ENCODE results near the gene BCO2.
"Not testable (repeated sequence)": the region's sequence is repeated elsewhere in the genome, so short reads cannot be mapped to it uniquely, and the experiment has no call there.

BCO2 gene

GRCh38 chr11:112159098-112160065 lies 15.9 kb upstream of the BCO2 start:
- Histone ChIP-seq H3K4me1 (ENCODE audit: control insufficient read depth, insufficient read depth, low read length) (no peaks in the 10 kb centered on the region), H3K4me3 (ENCODE audit: low read length) (no peak overlapping the region), H3K9ac (ENCODE audit: low read length) (no peak overlapping the region), H3K36me3 (ENCODE audit: control insufficient read depth, insufficient read depth, low read length) (no peaks in the 10 kb centered on the region), H3K27me3 (ENCODE audit: control insufficient read depth, insufficient read depth, low read length) (no peaks in the 10 kb centered on the region), H3K27ac (ENCODE audit: low read depth, low read length) (no peak overlapping the region)

- no peaks in the 10 kb centered on the region for H3K4me1 ChIP-seq (ENCODE audit: control insufficient read depth, insufficient read depth, low read length)
- no peak overlapping the region for H3K27ac ChIP-seq (ENCODE audit: low read depth, low read length)
- H3K27me3 ChIP-seq (ENCODE audit: control insufficient read depth, insufficient read depth, low read length) = no peaks in the 10 kb centered on the region
- no peaks in the 10 kb centered on the region for H3K36me3 ChIP-seq (ENCODE audit: control insufficient read depth, insufficient read depth, low read length)
- H3K4me3 ChIP-seq (ENCODE audit: low read length) = no peak overlapping the region
- H3K9ac ChIP-seq (ENCODE audit: low read length) = no peak overlapping the region
Observed at GRCh38 chr11:112160091-112160848, 15.0 kb upstream of the BCO2 start.

DNA sequence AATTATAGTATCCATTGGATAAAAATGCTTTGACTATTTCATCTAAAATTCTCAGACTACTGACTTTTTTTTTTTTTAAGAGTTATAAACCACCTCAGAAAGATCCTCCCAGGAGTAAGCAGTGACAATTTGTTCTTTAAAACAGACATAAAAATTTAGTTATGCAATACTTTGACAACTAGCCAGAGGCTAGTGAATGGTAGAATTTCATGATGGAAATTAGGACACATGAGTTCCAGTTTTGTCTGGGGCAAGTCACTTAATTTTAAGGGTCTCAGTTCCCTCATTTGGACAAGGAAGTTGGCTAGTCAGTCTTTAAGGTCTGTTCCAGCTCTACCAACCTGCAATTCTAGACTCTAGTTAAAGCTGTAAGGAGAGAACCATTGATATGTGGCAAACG lies 14.3 kb upstream of the BCO2 start:
- H3K27ac ChIP-seq (ENCODE audit: low read depth, low read length) = no peak overlapping the region
- H3K36me3 ChIP-seq (ENCODE audit: control insufficient read depth, insufficient read depth, low read length) = no peaks in the 10 kb centered on the region
- no peaks in the 10 kb centered on the region for H3K4me1 ChIP-seq (ENCODE audit: control insufficient read depth, insufficient read depth, low read length)
- H3K9ac ChIP-seq (ENCODE audit: low read length) = no peak overlapping the region
- no peaks in the 10 kb centered on the region for H3K27me3 ChIP-seq (ENCODE audit: control insufficient read depth, insufficient read depth, low read length)
- H3K4me3 ChIP-seq (ENCODE audit: low read length) = no peak overlapping the region

GRCh38 chr11:112162200-112162599 lies 13.1 kb upstream of the BCO2 start:
- H3K4me3 ChIP-seq (ENCODE audit: low read length); H3K36me3 ChIP-seq (ENCODE audit: control insufficient read depth, insufficient read depth, low read length); H3K9ac ChIP-seq (ENCODE audit: low read length); H3K27ac ChIP-seq (ENCODE audit: low read depth, low read length); H3K27me3 ChIP-seq (ENCODE audit: control insufficient read depth, insufficient read depth, low read length); H3K4me1 ChIP-seq (ENCODE audit: control insufficient read depth, insufficient read depth, low read length): not testable (repeated sequence)

- no peak overlapping the region for H3K27ac ChIP-seq (ENCODE audit: low read depth, low read length)
- H3K36me3 ChIP-seq (ENCODE audit: control insufficient read depth, insufficient read depth, low read length) = no peaks in the 10 kb centered on the region
- no peaks in the 10 kb centered on the region for H3K4me1 ChIP-seq (ENCODE audit: control insufficient read depth, insufficient read depth, low read length)
- no peaks in the 10 kb centered on the region for H3K27me3 ChIP-seq (ENCODE audit: control insufficient read depth, insufficient read depth, low read length)
- no peak overlapping the region for H3K9ac ChIP-seq (ENCODE audit: low read length)
- H3K4me3 ChIP-seq (ENCODE audit: low read length) = no peak overlapping the region
Observed at GRCh38 chr11:112162761-112163546, 12.4 kb upstream of the BCO2 start.

GRCh38 chr11:112163875-112164685 lies 11.2 kb upstream of the BCO2 start, which contains the start of gene IL18:
TSS of gene IL18 (minus strand) at chr11:112164094. CDS start at chr11:112155053, 9,041 bp downstream.
- no peaks in the 10 kb centered on the region for H3K36me3 ChIP-seq (ENCODE audit: control insufficient read depth, insufficient read depth, low read length)
- H3K4me1 ChIP-seq (ENCODE audit: control insufficient read depth, insufficient read depth, low read length) = no peaks in the 10 kb centered on the region
- no peak within 1 kb of the TSS for H3K27ac ChIP-seq (ENCODE audit: low read depth, low read length)
- H3K27me3 ChIP-seq (ENCODE audit: control insufficient read depth, insufficient read depth, low read length) = no peaks in the 10 kb centered on the region
- H3K9ac ChIP-seq (ENCODE audit: low read length) = no peak within 1 kb of the TSS
- H3K4me3 ChIP-seq (ENCODE audit: low read length) = peak within 1 kb of the TSS; percentile 22

- Histone ChIP-seq H3K36me3 (ENCODE audit: control insufficient read depth, insufficient read depth, low read length) (no peaks in the 10 kb centered on the region), H3K4me1 (ENCODE audit: control insufficient read depth, insufficient read depth, low read length) (no peaks in the 10 kb centered on the region), H3K27me3 (ENCODE audit: control insufficient read depth, insufficient read depth, low read length) (no peaks in the 10 kb centered on the region), H3K9ac (ENCODE audit: low read length) (no peak overlapping the region), H3K27ac (ENCODE audit: low read depth, low read length) (no peak overlapping the region), H3K4me3 (ENCODE audit: low read length) (no peak overlapping the region)
Observed at GRCh38 chr11:112165049-112165448, 10.3 kb upstream of the BCO2 start.

- Histone ChIP-seq H3K4me3 (ENCODE audit: low read length) (no peak overlapping the region), H3K36me3 (ENCODE audit: control insufficient read depth, insufficient read depth, low read length) (no peaks in the 10 kb centered on the region), H3K27ac (ENCODE audit: low read depth, low read length) (no peak overlapping the region), H3K9ac (ENCODE audit: low read length) (no peak overlapping the region), H3K27me3 (ENCODE audit: control insufficient read depth, insufficient read depth, low read length) (no peaks in the 10 kb centered on the region), H3K4me1 (ENCODE audit: control insufficient read depth, insufficient read depth, low read length) (no peaks in the 10 kb centered on the region)
Observed at GRCh38 chr11:112166562-112166961, 8.8 kb upstream of the BCO2 start.

- H3K4me3 ChIP-seq (ENCODE audit: low read length) = no peak within 1 kb of the TSS
- no peaks in the 10 kb centered on the region for H3K4me1 ChIP-seq (ENCODE audit: control insufficient read depth, insufficient read depth, low read length)
- H3K27me3 ChIP-seq (ENCODE audit: control insufficient read depth, insufficient read depth, low read length) = no peaks in the 10 kb centered on the region
- no peaks in the 10 kb centered on the region for H3K36me3 ChIP-seq (ENCODE audit: control insufficient read depth, insufficient read depth, low read length)
- H3K27ac ChIP-seq (ENCODE audit: low read depth, low read length) = no peak within 1 kb of the TSS
- no peak within 1 kb of the TSS for H3K9ac ChIP-seq (ENCODE audit: low read length)
Observed at GRCh38 chr11:112167145-112167544, 8.2 kb upstream of the BCO2 start, which contains the start of gene TEX12. TSS of gene TEX12 (plus strand) at chr11:112167372. CDS start at chr11:112169269, 1,897 bp downstream.

DNA sequence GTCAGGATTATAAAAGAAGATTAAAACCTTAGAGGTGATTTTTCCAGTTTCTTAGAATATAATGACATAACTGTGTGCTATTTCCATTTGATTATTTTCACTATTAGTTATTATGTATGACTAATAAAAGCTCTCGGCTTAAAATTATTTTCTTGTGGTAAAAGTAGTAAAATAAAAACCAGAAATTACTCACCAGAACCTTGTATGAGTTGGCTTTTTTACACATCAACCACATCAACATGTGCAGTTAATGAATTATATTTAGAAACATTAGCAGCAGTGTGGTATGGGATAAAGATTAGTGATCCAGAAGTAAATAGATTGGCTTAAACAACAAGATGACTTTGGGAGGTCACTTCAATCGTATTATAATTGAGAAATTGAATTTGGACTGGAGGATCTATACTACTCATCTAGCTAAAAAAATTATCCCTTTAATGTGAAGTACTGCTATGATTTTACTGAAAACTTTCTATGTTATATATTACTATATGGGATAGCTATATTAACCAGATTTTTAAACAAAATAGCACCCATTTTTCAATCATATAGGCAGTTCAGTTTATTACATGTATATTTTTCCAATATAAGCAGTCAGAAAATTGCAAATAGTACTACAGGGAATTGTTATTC lies 2.8 kb upstream of the BCO2 start:
- no peak overlapping the region for H3K9ac ChIP-seq (ENCODE audit: low read length)
- no peak overlapping the region for H3K27ac ChIP-seq (ENCODE audit: low read depth, low read length)

GRCh38 chr11:112173152-112173551 lies 2.2 kb upstream of the BCO2 start:
- Histone ChIP-seq H3K27ac (ENCODE audit: low read depth, low read length) (no peak overlapping the region), H3K4me1 (ENCODE audit: control insufficient read depth, insufficient read depth, low read length) (peaks cover 11% of the 10 kb centered on the region), H3K27me3 (ENCODE audit: control insufficient read depth, insufficient read depth, low read length) (no peaks in the 10 kb centered on the region), H3K36me3 (ENCODE audit: control insufficient read depth, insufficient read depth, low read length) (no peaks in the 10 kb centered on the region), H3K9ac (ENCODE audit: low read length) (no peak overlapping the region), H3K4me3 (ENCODE audit: low read length) (no peak overlapping the region)

More for the DNA sequence above, 2.8 kb upstream of the BCO2 start:
- no peaks in the 10 kb centered on the region for H3K27me3 ChIP-seq (ENCODE audit: control insufficient read depth, insufficient read depth, low read length)
- H3K4me1 ChIP-seq (ENCODE audit: control insufficient read depth, insufficient read depth, low read length) = peaks cover 11% of the 10 kb centered on the region
- H3K36me3 ChIP-seq (ENCODE audit: control insufficient read depth, insufficient read depth, low read length) = no peaks in the 10 kb centered on the region
- H3K4me3 ChIP-seq (ENCODE audit: low read length) = no peak overlapping the region

Measured in rectal smooth muscle tissue (tissue), 1 donor.